Neutrophil (primary cell): Measurements from ENCODE around the gene ASB10.

Experiments used
- H3K27ac ChIP-seq: fragments of 200-600 bp; sonication (generic); 2 replicates; pipeline ENCODE4 v1.5.1; 2016; ENCODE audit warnings: mild to moderate bottlenecking, moderate library complexity
- H3K27me3 ChIP-seq: fragments of 200-600 bp; sonication (generic); 2 replicates; pipeline ENCODE4 v1.6.0; 2016; ENCODE audit warnings: mild to moderate bottlenecking
- H3K36me3 ChIP-seq: fragments of 200-600 bp; sonication (generic); 2 replicates; pipeline ENCODE4 v1.5.1; 2017
- H3K4me1 ChIP-seq, 2 experiments: fragments of 200-600 bp in 1 of 2; sonication (generic) in 1 of 2; 1 replicate in 1 of 2; 2 replicates in 1 of 2; pipeline versions ENCODE4 v1.5.1 to v1.6.1; 2013 to 2016; ENCODE audit warnings: low read depth in 1 of 2, low read length in 1 of 2, mild to moderate bottlenecking in 1 of 2, moderate library complexity in 1 of 2; ENCODE audit not compliant: control insufficient read depth in 1 of 2, insufficient read depth in 1 of 2
- H3K4me3 ChIP-seq, 2 experiments: fragments of 200-600 bp in 1 of 2; sonication (generic) in 1 of 2; 1 replicate in 1 of 2; 2 replicates in 1 of 2; pipeline ENCODE4 v1.5.1; 2013 to 2016; ENCODE audit warnings: low read depth in 1 of 2, low read length in 1 of 2, mild to moderate bottlenecking in 1 of 2, moderate library complexity in 1 of 2
- H3K9me3 ChIP-seq: fragments of 200-600 bp; sonication (generic); 2 replicates; pipeline ENCODE4 v1.5.1; 2016
- TF ChIP-seq, protein P1 (sequence below): fragments of 200-600 bp; sonication (generic); IDR thresholded peaks from 2 replicates; pipeline ENCODE4 v1.5.1; 2016; ENCODE audit warnings: antibody characterized with exemption

Gene ASB10

DNA sequence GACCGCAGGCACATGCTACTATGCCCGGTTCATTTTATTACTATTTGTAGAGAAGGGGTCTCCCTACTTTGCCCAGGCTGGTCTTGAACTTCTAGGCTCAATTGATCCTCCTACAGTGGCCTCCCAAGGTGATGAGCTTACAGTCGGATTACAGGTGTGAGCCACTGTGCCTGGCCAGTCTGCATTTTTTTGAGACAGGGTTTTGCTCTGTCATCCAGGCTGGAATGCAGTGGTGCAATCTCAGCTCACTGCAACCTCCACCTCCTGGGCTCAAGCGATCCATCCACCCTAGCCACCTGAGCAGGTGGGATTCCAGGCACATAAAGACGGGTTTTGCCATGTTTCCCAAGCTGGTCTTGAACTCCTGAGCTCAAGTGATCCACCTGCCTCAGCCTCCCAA lies 25.6 kb upstream of the ASB10 start:
- H3K27ac ChIP-seq = no peak overlapping the region
- no peaks in the 10 kb centered on the region for H3K9me3 ChIP-seq
- peaks cover 50% of the 10 kb centered on the region for H3K36me3 ChIP-seq
- no peak overlapping the region for H3K4me3 ChIP-seq
- TF ChIP-seq, protein P1, sequence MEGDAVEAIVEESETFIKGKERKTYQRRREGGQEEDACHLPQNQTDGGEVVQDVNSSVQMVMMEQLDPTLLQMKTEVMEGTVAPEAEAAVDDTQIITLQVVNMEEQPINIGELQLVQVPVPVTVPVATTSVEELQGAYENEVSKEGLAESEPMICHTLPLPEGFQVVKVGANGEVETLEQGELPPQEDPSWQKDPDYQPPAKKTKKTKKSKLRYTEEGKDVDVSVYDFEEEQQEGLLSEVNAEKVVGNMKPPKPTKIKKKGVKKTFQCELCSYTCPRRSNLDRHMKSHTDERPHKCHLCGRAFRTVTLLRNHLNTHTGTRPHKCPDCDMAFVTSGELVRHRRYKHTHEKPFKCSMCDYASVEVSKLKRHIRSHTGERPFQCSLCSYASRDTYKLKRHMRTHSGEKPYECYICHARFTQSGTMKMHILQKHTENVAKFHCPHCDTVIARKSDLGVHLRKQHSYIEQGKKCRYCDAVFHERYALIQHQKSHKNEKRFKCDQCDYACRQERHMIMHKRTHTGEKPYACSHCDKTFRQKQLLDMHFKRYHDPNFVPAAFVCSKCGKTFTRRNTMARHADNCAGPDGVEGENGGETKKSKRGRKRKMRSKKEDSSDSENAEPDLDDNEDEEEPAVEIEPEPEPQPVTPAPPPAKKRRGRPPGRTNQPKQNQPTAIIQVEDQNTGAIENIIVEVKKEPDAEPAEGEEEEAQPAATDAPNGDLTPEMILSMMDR = no peak
- H3K27me3 ChIP-seq = peaks cover 16% of the 10 kb centered on the region
- H3K4me1 ChIP-seq = no peaks in the 10 kb centered on the region

DNA sequence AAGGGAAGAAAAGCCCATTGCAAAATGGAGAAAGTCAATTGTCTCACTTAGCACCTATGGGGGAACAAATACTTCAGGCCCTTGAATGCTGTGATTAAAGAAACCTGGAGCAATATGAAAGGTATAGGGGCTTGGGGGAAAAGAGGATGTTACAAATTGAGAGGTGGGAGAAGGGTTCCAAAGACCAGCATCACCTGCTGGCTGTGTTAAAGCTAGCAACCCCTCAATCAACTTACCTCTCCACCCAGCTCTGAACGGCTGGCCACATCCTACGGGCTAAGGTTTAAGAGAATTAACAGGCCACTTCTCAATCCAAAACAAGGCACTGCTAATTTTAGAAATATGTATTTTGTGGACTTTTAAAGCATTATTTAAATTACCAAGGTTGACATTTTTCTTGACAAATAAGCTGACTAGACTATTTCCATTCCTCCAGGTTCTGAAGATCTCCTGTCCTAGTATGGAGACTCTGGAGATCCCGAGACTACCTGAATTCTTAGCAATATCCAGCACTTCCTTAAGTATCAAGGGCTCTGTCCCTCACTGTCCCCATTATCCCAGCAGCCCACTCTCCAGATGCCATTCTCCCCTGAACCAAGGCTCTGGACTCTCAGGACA lies 24.2 kb upstream of the ASB10 start:
- no peaks in the 10 kb centered on the region for H3K9me3 ChIP-seq
- no peaks in the 10 kb centered on the region for H3K4me1 ChIP-seq
- TF ChIP-seq, protein P1 = no peak
- no peak overlapping the region for H3K27ac ChIP-seq
- H3K27me3 ChIP-seq = peaks cover 30% of the 10 kb centered on the region
- H3K4me3 ChIP-seq = no peak overlapping the region
- peaks cover 38% of the 10 kb centered on the region for H3K36me3 ChIP-seq

DNA sequence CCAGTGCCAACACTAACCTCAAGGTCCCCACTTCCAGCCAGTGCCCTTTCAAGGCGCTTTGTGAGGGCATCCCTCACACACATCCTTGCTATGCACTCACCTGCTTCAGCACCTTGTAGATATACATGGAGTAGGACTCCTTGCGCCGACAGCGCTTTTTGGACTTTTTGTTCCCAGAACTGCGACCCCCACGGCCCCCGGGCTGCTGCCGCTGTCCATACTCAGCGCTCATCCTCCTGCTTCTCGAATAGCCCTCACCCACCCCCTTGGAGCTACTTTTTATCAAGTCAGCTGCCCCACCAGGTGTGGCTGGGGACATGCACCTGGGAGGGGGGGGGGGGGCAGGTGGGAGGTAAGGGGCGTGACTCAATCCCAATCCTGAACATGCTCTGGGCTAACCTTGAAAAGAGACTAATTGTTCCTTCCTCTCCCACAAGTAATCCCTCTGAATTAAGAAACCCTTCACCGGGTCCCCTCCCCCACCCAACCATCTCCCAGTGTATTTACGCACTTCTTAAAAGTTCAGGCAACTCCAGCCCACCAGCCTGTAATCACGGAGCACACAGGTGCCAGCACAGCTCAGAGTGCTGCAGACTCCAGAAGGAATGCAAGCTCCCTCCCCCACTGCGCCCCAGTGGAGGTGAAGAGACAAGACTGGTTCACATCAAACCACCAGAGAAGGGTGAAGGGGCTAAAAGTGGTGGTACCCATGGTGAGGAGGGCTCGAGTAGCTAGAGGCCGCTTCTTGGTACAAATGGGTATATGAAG lies 23.2 kb upstream of the ASB10 start, which contains the start of gene H2BK1:
TSS of gene H2BK1 (minus strand) at position 402 of the 768 bp plus-strand sequence. CDS start at position 232, 170 bp downstream.
- TF ChIP-seq, protein P1 = no peak
- Histone ChIP-seq H3K9me3 (no peaks in the 10 kb centered on the region), H3K27me3 (peaks cover 40% of the 10 kb centered on the region), H3K27ac (no peak within 1 kb of the TSS), H3K4me3 (no peak within 1 kb of the TSS), H3K4me1 (no peaks in the 10 kb centered on the region), H3K36me3 (peaks cover 28% of the 10 kb centered on the region)

DNA sequence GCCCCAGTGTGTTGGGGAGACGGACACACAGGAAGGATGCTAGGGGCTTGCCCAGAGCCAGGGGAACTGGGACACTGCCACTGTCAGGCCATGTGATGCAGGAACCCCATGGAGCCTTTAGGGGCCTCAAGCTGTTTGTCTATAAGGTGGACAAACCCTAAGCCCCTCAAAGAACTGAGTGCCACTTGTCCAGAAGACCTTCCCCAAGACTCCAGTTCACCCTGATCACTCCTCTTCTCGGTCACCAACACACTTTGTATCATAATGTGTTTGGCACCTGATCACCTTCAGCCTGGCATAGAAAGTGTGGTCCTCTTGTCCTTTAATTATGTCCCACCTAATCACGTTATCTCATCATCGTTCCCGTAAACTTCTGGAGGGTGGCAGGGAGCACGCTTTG lies 22.5 kb upstream of the ASB10 start:
- no peak overlapping the region for H3K4me3 ChIP-seq
- peaks cover 21% of the 10 kb centered on the region for H3K36me3 ChIP-seq
- peaks cover 47% of the 10 kb centered on the region for H3K27me3 ChIP-seq
- H3K4me1 ChIP-seq = no peaks in the 10 kb centered on the region
- H3K27ac ChIP-seq = no peak overlapping the region
- H3K9me3 ChIP-seq = no peaks in the 10 kb centered on the region
- TF ChIP-seq, protein P1 = no peak

DNA sequence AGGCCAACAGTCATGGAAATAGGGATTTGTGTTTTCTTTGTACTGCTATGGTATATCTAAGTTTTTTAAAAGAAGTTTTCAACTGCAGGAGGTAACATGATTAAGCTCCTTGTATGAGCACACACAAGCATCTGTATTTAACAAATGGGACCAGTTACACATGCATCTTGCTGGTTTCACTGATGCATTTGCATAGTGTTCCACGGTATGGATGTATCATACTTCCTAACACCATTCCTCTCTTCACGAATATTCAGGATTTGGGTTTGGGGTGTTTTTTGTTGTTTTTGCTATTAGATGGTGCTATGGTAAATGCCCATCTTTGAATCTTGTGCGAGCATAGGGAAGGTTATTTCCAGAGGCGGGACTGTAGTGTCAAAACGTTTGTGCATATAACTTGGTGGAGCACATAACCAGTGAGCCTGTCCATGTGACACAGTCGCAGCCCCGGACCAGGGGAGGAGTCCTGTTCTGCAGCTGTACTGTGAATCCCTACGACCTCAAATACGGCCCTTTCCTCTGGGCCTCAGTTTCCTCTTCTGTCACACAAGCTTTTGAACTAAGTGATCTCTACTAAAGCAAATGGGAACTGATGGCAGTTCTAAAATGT lies 21.3 kb upstream of the ASB10 start:
- TF ChIP-seq, protein P1 = no peak
- H3K36me3 ChIP-seq = peaks cover 10% of the 10 kb centered on the region
- no peak overlapping the region for H3K4me3 ChIP-seq
- no peaks in the 10 kb centered on the region for H3K4me1 ChIP-seq
- H3K9me3 ChIP-seq = no peaks in the 10 kb centered on the region
- H3K27ac ChIP-seq = no peak overlapping the region
- H3K27me3 ChIP-seq = peaks cover 59% of the 10 kb centered on the region
